ENCODE measurements around the gene DNAJC8.
A peak's percentile ranks its signal among the peaks of the same experiment; 100 is the strongest.

The DNAJC8 gene

DNA sequence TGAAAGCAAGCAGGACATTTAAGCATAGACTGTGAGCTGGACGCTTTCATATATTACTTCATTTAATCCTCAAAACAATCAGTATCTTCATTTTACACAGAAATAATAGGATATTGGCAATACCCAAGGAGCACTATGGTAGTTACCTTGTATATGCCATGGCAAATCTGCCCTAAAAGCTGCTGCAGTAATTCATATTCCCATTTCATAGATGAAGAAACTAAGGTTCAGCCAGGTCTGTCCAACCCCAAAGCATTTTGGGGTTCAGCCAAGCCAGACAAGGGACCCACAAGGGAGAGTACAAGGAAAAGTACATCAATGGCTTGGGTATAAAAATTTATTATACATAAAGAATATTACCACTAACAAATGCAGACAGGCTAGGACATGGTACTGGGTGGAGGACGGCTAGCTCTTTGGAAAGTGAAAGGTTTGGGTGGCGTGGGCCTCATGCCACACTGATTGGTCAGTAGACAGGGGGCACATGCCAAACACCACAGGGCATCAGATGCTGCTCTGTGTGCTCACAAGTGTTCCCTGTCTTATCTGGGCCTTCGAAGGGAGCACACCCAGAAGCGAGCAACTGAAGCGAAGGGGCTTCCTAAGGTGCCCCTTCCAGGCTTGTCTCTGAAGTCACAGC, 32.5 kb downstream of the DNAJC8 start:
- DNase-seq (ENCODE audit: low read depth): no peak

DNA sequence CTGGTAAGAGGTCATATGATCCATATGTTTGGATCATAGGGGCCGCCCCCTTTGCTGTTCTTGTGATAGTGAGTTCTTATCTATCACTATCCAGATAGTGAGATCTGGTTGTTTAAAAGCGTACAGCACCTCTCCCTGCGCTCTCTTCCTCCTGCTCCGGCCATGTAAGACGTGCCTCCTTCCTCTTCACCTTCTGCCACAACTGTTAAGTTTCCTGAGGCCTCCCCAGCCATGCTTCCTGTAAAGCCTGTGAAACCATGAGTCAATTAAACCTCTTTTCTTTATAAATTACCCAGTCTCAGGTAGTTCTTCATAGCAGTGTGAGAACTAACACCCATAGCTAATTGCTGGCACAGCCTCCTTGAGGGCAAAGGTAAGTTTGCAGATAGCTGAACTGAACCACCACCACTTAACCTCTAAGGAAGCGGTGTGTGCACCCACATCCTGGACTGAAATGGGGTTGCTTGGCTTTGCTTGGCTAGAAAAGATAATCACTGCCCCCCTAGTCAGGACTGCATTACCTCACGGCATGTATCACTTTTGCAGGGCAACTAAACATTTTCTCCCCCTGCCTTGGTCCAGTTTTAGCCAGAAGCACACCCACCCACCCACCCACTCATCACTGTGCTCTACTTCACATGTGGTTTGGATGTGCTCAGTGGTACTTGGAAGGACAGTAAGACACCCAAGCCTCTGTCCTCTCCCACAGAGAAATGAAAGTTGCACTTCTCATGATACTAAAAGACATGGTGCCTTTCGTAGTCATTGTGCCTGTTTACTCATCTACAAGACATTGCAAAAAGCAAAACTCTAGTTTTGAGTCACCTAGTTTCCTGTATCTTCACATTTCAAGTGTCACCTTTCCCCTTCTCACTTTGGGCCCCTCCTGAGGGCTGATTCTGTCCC, 33.2 kb downstream of the DNAJC8 start:
- DNase-seq (ENCODE audit: low read depth): peak; percentile 21

DNA sequence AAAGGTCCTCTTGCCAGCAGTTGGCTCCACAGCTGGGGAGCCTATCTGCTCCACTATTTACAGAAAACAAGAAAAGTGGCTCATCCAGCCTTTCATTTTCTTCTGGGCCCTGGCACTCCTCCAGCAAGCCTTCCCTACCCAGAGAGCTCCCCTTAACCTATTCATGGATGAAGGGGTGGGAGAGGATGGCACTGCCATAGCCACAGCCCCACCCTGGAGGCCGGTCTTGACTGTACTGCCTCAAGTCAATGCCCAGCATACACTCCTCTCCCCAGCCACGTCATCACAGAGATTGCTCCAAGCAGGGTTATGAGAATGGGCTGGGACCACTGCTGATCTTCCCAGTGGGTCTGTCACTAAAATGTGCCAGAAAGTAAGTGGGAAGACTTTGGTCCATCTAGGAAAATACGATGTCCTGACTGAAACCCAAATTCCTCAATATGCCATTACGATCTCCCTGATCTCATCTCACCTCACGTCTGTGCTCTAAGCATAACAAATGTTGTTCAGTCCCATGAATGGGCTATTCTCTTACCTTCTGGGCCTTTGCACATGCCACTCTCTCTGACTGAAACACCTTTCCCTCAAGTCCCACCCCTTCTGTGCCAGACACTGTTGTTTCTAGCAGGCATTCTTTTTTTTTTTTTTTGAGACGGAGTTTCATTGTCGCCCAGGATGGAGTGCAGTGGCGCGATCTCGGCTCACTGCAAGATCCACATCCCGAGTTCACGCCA, 35.0 kb downstream of the DNAJC8 start:
- no peak for DNase-seq (ENCODE audit: low read depth)

DNA sequence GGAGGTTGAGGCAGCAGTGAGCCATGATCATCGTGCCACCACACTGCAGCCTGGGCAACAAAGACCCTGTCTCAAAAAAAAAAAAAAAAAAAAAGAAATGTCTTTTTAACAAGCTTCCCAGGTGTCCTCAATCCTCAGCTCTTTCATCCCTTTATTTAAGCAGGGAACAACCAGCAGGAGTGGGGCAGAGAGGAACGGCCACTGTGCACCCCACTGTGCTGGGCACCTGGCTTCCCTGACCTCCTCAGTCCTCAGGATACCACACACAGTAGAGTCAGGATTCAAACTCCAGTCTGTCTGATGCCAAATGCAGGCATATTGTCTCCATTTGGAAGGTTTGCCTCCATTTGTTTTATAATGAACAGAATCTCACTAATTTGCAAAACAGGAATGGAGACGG, 36.5 kb downstream of the DNAJC8 start:
- DNase-seq (ENCODE audit: low read depth): no peak

DNA sequence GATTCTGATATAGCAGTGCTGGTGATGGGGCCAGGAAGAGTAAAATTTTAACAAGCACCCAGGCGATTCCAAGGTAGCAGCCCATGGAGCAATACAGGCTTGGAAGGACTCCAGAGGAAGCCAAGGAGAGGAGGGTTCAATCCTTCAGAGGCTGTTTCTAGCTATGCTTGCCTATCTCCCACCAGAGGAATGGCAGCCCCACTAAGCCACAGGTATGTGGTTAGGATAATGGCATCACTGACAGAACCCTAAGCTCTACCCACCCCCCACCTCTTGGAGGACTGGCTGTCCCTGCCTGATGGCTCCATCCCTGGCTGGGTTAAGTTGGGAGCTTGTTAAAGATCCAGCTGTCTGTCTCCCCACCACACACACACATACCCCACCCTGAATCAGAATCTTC, 37.0 kb downstream of the DNAJC8 start:
- DNase-seq (ENCODE audit: low read depth): no peak

DNA sequence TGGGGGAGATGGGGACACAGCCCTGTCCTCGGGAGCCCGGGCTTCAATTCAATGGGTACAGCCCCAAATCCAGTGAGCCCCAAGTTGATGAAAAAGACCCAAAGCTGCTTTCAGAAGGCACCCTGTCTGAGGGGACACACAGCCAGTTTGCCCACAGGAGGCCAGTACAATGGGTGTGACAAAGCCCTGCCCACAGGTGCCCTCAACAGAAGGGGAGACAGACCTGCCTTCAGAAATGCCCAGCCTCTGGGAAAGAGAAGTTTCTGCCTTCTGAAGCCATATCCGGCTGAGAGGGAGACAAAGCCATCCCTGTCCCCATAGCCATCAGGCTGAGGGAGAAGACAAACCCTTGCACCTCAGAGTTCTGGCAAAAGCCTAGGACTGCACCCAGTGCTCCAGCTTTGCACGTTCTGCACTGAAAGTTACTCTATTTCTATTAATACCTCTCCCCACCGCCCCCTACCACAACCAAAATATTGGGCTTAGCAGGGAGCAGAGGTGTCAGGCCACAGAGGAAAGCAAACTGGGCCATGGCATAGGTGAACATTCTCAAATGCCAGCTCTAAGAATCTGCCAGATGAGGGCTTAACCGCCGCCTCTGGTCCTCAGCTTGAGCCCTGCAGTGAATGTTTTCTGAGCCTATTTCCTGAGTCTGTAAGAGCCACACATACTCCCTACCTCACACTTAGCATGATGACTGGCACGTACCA, 38.3 kb downstream of the DNAJC8 start:
- DNase-seq (ENCODE audit: low read depth): no peak

DNA sequence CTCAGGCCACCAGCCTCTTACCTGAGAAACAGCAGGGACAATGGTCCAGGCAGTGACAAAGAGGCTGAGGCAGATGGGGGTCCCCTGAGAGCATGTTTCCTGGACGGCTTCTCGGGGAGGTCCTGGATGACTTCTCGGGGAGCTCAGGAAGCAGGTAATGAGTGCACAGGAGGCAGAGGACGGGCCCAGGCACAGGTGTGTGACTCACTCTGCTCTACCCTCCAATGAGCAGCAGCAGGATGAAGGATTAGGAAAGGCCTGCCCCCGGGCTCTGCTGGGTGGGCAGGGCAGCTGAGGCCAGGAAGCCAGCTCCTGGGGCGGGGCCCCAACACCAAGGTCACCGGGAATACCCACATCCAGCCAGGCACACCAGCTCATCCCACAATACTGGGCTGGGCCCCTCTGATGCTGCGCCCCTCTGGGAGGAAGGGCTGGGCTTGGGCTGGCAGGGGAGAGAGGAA, 39.1 kb downstream of the DNAJC8 start:
- no peak for DNase-seq (ENCODE audit: low read depth)

DNA sequence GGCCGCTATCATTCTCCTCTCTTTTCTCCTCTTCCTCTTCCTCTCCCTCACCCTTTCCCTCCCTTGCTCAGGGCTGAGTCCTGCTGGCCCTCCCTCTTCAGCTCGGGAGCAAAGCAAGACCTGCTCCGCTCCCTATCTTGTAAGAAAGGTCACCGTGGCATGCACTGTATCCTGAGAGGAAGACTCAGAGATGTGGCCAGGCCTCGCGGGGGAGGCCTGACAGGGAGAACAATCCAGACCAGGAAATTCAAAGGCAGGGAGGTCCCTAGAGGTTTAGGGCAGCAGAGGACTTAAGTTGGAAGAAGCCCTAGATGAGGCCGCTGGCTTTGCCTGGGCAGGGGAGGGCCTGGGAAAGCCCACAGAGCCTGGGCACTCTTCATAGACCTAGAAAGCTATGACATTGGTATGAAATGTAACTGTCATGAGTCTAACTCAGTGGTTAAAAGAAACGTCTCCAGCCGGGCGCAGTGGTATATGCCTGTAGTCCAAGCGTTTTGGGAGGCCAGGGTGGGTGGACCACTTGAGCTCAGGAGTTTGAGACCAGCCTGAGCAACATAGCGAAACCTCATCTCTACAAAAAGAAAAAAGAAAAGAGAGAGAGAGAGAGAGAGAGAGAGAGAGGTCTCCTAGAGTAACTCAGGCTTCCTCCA, 41.7 kb downstream of the DNAJC8 start:
- DNase-seq (ENCODE audit: low read depth): no peak

DNA sequence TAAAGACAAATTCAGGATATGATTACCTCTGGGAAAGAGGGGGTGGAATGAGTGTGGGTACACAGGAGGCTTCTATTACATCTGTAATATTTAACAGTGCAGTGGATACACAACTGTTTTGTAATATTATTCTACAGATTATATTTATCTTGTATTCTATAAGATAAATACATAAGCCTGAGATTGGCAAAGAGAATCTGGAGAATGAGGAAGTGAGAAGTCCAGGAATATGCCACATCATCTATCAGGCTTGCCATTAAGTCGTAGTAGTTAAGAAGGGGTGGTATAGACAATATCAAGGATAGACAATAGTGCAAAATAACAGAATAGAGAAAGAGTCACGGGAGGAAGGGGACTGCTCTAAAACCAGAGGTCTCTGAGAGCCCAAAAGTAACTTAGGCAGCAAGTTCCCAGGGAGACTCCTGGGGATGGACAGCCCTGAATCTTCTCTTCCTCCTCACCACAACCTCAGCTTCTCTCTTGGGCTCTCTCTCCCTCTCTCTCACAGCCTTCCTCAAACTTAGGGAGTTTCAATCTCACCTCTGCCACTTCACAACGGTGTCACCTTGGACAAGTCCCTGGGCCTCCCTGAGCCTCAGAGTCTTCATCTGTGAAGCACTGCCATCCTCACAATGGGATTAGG, 42.4 kb downstream of the DNAJC8 start:
- no peak for DNase-seq (ENCODE audit: low read depth)

DNA sequence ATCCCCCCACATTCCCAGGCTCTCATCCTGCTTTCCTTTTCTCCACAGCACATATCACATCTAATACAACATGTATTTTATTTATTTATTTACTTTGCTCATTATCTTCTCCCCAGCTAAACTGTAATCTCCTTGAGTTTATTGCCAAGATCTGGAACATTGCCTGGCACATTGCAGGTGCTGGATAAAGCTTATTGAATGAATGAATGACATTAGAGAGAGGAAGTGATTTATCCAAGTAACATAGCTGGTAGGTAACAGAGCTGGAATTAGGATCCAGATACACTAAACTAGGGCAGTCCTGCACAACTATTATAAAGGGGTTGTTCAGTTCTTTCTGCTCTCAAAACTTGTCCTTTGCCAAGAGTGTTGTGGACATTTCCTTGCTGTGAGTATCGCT, 47.8 kb downstream of the DNAJC8 start:
- no peak for DNase-seq (ENCODE audit: low read depth)

DNA sequence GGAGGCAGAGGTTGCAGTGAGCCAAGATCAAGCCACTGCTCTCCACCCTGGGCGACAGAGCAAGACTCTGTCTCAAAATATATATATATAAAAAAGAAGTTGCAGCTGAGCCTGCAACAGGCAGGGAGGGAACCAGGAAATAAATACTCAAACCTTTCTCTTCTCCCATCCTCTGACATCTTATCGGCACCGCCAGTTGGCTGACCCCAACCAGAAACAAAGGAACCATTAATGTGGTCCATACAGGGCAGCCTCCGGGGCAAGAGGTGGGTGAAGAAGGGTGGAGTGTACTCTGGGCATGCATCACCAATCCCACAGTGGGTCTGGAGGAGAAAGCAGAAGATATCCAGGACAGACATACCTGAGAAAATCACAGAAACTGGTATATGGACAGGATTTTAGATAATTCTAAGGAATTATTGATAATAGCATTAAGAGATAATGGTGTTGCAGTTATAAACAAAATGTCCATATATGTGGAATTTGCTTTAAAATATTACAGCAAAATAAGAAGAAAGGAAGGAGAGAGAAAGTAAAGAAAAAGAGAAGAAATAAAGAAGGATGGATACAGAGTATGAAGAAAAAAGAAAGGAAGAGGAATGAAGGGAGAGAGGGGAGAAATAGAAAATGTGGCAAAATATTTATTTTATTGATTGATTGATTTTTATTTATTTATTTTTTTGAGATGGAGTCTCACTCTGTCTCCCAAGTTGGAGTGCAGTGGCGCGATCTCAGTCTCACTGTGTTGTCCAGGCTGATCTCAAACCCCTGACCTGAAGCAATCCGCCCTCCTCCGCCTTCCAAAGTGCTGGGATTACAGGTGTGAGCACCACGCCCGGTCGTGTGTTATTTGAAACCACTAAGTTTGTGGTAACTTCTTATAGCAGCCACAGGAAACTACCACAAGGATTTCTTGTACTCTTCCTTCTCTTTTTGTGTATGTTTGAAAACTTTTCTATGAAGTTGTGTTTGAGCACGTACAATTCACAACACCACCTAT, 52.2 kb downstream of the DNAJC8 start:
- DNase-seq (ENCODE audit: low read depth): no peak

DNA sequence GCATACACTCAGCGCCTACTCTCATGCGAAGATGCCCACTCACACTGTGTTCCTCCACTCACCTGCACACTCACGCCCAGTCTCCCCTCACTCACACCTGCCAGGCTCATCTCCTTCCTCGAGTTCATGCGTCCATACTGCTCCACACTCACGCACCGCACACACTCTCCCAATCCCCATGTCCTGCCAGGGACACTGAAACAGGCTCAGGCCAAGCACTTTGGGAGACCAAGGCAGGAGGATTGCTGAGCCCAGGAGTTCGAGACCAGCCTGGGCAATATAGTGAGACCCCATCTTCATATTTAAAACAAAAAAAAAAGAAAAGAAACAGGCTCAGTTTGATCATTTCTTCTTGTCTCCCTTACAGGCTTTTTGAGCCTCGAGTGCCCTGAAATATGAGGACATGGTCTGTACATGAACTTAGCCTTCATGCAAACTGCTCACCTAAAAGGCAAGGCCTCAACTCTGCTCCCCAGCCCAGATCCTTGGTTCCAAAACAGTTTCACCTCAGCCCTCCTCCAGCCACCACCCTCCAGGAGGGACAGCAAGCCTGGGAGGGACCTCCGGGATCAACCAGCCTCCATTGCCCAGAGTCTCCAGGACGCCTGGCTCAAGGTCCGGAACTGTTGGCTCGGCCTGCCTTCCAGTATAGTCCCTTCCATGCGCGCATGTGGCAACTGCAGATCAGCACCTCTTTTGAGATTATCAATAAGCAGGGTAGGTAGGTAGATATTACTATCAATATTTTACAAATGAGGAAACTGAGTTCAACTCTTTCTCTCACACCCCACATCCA, 53.9 kb downstream of the DNAJC8 start:
- DNase-seq (ENCODE audit: low read depth): no peak

DNA sequence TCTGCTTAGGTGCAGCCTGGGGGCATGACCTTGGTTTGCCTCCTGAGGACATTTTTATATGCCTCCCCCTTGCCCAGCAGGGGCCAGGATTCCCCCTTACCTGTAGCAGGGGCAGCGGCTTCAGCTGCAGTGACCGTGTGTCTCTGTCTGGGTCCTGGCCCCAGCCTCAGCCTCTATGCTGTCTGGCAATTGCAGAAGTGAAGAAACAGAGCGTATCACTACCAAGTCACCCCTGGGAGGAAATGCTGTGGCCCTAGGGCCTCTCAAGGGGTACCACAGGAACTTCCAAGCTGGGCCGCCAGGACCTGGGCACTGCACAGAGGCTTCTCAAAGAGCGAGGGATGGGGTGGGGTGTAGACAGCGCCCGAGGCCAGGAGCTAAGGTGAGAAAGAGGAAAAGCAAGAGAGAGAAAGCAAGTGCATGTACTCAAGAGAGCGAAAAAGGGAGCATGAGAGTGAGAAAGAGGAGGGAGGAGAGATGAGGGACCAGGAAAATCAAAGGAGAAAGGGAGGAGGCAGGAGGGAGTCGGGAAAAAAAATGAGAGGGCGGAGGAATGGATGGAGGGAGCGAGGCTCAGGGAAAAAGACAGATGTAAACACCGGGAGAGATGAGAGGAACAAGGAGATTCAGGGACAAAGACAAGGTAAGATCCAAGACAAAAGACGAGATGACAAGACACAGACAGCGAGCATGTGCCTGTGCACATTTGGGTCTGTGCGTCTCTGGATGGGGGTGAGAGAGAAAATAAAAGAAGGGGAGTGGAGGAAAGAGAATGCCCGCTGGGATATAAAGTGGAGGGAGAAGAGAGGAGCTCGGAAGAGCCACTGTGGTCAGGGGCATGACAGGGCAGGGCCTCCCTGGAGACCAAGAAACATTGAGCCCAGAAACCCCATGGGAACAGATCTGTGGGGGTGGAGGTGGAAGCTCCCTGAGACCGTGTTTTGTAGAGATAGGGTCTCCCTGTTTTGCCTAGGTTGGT, 56.0 kb downstream of the DNAJC8 start, which contains the start of gene PTAFR:
PTAFR (minus strand) TSS at position 199 of the 979 bp plus-strand sequence. CDS start 25,669 bp downstream, outside the sequence.
- no peak for DNase-seq (ENCODE audit: low read depth)

DNA sequence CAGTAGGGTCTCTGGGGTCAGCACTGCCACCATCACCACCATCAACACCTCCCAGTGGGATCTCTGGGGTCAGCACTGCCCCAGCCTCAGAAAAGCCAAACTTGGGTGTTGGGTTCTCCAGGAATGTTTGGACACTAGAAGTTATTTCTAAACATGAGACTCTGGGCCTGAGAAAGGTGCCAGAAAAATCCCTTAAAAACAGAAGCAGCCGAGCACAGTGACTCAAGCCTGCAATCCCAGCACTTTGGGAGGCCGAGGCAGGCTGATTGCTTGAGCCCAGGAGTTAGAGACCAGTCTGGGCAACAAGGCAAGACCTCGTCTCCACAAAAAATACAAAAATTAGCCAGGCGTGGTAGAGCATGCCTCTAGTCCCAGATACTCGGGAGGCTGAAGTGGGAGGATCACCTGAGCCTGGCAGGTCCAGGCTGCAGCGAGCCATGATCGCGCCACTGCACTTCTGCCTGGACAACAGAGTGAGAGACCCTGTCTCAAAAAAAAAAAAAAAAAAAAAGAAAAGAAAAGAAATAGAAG, 56.8 kb downstream of the DNAJC8 start:
- DNase-seq (ENCODE audit: low read depth): no peak

DNA sequence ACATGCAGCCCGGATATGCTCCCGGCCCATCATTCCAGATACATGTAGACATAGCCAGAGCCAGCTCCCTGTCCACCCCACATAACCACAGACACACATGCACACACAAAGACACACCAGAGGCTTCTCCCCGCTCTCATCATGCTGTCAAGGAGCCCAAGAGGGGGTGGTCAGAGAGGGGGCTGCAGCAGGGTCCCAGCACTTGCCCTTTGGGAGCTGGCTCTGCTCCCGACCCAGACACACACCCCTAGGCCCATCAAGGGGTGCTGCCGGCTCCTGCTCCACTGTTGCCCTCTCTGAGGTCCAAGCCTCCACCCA, 58.9 kb downstream of the DNAJC8 start:
- DNase-seq (ENCODE audit: low read depth): no peak

DNA sequence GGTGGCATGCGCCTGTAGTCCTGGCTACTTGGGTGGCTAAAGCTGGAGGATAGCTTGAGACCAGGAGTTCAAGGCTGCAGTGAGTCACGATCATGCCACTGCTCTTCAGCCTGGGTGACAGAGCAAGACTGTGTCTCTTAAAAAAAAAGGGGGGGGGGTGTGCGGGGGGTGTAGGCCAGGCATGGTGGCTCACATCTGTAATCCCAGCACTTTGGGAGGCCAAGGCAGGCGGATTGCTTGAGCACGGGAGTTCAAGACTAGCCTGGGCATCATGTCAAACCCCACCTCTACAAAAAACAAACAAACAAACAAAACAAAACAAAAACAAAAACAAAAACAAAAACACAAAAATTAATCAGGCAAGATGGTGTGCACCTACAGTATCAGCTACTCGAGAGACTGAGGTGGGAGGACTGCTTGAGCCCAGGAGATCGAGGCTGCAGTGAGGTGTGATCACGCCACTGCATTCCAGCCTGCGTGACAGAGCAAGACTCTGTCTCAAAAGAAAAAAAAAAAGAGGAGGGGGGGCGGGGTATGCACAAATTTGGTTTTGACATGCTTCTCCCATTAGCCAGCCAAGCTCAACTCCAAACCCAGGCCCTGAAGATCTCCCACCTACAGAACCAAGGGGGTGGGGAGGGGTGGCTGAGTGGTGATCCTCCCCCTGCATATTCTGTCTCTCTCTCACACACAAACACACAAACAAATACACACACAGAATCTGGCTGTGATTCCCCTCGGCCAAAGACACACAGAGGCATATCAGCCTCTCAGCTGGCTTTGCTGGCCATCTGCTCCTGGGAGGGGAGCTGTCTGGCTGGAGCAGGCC, 59.5 kb downstream of the DNAJC8 start:
- no peak for DNase-seq (ENCODE audit: low read depth)
